Right lung (tissue), 5 donors: Measurements from ENCODE around the gene ITGA6. TPM values are rescaled to one million over a fixed set of nuclear protein-coding genes. Genes with fewer than 3 reads are reported as not detected.

Experiments
- DNase-seq, 2 donors: peaks; one replicate each; pipeline ENCODE4 v3.0.0-alpha.2; 2013
- polyA plus RNA-seq, 5 donors: library from polyadenylated mRNA; unstranded; fragments of 120-200 nt; gene quantifications; one replicate each; pipeline versions ENCODE4 v1.2.1 to v1.2.3, GENCODE V29; 2013; ENCODE audit warnings: inconsistent platforms in 1 of 5, low replicate concordance in 1 of 5; ENCODE audit not compliant: insufficient read length in 5 of 5, insufficient read depth in 1 of 5

Gene ITGA6
- polyA plus RNA-seq, 5 donors = 49.9 to 89.9 (median 75.9) TPM

DNA sequence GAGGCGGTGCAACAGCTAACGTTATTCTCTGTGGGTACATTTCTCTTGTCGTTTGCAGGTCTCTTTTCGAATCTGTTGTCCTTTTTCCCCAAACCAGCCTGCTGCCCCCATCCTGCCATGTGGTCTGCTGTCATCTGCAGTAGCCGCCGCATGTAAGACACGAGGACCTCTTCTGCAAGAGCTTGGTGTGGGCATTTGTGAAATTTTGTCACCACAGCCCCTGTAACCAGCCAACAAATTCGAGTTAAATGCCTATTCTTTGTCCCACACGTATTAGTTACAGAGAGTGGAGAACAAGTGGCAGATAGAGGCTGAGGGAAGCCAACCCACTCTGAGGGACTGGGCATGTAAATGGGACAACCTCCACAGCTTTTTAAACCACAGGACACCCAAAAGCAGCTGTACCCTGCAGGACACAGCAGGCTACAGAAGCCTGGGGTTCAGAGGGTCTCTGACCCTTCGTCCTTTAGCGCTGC, 35.0 kb downstream of the ITGA6 start:
- DNase-seq = no peak

DNA sequence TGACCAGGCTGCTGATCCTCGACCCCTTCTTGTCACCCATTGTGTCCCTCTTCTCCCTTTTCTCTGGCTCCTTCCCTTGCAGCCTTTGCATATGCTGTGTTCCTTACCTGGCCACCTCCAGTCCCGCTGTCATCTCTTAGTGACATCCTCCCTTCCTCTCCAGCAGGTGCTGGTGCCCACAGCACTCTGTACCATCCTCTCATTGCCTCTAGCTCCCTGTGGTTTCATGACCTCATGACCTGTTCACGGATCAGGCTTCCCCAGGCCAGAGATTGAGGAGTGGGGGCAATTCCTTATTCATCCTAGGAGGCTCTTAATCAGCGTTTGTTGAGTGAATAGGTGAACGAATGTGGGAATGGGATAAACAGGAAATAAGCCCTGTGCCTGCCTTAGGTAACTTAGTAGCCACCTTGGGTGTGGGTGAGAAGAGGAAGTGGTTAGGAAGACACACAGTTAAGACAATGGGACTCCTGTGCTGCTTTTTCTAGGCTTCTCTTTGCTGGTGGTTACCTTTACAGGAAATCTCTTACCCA, 35.5 kb downstream of the ITGA6 start:
- DNase-seq = no peak

DNA sequence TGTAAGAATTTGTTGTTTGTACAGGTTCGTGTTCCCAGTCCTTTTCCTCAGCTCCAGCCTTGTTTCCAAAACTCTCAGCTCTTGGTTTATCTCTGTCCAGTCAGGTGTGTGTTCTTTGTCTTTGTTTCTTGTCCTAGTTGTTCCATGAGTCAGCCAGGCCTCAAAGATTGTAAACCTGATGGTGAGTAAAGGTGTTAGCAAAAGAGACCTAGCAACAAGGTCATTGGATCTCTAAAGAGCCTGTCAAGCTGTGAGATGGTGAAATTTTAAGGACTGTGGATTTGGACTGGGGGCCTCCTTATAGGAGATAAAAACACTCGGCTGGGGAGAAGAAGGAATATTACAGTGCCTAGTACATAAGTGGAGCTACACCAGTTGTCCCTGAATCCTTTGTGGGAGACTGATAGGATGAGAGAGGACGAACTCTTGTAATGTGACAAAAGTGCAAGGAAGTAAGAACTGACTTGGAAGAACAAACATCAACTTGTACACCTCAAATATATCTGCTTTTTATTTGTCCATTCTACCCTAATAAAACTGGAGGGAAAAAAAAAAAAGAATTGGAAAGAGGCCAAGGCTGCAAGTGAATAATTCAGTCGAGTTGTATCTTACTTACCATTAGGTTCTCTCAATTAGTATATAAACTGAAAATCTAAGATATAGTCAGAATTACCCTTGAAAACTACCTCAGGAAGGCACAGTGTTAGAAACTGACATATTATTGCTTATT, 37.2 kb downstream of the ITGA6 start:
- no peak for DNase-seq

DNA sequence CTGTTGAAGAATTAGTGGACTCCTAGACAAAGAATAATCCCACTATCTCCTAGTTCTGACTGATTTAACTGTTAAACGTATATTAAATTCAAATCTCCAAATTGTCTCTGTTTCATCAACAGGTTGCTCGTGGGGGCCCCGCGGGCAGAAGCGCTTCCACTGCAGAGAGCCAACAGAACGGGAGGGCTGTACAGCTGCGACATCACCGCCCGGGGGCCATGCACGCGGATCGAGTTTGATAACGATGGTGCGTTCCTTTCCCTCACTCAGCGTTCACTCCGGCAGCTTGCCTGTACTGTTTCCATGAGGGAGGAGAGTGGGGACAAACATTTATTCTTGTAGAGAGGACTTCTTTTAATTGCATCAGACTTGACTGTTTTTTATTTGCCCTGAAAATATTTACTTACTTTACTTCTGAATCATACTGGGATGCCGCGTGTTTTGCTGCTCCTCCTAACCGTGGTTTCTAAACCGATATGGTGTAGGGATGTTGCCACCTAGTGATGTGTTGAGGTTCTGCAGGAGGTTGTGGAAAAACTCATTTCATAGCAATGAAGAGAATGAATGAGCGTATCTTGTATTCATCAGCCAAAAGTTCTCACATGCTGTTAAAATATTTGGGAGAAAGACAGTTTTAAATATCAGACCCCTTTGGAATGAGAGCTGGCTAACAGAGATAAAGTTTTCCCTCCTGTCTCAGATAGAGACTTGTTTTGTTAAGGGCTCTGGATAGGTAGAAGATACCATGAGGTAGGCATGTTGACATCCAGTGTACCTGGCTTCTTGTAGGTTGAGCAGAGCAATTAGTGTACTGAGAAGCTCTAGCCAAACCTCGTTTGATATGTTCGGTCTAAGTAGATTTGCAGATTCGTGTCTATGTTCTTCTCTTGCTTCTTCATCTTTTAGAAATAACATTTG, 38.3 kb downstream of the ITGA6 start:
- peak; percentile 63 to 71 for DNase-seq

DNA sequence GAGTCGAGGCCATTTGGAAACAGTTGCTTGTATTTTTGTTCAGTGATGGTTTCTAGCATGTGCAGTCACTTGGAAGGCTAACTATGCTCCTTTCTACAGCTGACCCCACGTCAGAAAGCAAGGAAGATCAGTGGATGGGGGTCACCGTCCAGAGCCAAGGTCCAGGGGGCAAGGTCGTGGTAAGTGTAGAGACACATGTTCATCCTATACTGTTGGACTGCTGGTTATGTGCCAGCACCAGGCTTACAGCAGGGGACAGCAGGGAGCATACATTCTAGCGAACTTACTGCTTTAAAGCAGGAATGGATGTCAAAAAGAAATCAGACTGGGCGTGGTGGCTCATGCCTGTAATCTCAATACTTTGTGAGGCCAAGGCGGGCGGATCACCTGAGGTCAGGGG, 40.0 kb downstream of the ITGA6 start:
- no peak for DNase-seq

DNA sequence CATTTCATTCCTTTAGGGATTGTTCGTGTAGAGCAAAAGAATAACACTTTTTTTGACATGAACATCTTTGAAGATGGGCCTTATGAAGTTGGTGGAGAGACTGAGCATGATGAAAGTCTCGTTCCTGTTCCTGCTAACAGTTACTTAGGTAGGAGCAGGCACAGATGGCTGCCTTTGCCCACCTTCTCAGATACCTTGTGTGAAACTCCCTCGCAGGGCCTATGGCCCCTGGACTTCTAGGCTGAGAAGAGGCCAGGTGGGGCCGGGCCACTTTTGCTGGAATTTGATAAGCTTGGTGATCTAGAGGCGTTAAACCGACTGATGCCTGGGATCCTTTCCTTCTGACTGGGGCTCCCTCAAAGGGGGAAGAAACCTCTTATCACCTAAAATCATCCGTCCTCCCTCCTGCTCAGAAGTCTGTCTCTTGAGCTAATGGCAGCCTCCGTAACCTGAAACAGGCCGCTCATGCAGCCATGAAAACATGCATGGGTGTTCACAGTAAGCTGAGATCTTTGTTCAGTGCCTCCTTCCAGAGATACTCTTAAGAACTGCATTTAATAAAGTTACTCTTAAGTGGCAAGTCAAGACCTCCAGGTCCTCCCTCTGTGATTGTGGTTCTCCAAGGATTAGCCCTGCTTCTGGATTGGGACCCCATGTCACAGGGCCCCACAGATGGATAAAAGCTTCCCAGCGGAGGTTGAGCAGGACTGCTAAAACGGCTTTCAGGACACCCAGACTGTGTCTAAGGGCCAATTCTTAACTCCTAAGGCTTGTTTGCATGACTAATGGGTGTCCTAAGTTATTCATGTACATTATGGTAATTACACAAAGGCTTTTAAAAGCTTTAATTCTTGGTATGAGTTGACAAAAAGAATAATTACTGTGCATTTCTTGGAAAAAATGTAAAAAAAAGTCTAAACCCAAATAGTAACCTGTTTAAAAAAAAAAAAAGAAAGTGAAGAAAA, 43.9 kb downstream of the ITGA6 start:
- no peak for DNase-seq

DNA sequence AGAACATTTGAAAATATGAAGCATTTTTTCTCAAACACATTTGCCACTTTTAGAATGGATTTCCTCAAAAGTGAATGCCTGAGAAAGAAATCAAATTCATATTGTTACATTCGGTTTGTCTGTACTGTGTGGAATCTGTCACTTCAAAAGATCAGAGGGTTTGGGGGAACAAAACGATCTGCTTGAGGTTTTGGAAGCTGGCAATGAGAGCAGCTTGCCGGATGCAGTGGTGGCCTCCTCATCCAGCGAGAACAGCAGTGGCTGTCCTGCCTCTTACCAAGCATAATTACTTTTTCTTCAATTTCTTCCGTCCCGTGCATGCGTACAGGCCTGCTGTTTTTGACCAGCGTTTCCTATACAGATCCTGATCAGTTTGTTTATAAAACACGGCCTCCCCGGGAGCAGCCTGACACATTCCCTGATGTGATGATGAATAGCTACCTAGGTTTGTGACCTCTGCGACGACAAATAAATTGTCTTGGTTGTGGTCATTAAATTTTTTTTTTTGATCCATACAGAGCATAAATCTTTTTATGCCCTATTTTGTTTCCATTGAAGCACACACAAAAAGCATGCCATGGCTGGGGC, 45.2 kb downstream of the ITGA6 start:
- DNase-seq = no peak

DNA sequence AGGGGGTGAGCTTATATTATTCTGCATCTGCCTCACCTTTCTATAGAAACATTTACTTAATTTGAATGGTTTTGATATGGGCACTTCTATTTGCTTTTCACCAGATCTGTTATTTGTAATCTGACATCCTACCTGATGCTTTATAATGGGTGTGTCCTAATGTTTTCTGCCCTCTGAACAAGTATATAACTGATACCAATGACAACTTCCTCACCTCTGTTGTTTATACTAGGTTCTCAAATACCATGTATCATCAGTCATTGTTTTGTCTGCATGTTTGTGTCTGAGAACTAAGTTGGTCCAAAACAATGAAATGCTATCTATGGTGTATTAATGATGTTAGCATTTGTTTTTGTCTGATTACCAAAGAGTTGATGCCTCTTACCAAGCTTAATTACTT, 45.8 kb downstream of the ITGA6 start:
- DNase-seq = no peak

DNA sequence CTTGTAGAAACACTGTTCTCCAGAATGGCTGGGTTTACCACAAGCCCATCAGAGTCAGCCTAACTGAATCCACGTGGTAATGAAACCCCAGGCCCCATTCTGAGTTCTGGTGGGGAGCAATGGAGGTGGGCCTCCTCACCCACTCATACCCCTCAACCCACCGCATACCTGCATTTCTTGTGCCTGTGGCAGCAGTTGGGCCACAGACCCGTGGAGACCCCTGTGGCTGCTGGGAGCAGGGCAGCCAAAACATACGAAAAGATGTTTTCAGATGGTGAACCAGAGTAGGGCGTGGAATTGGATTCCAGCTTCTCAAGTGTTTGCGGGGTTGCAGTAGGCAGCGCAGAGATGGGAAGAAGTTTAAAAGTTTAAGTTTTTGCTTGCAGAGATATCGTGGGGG, 51.0 kb downstream of the ITGA6 start:
- no peak for DNase-seq

DNA sequence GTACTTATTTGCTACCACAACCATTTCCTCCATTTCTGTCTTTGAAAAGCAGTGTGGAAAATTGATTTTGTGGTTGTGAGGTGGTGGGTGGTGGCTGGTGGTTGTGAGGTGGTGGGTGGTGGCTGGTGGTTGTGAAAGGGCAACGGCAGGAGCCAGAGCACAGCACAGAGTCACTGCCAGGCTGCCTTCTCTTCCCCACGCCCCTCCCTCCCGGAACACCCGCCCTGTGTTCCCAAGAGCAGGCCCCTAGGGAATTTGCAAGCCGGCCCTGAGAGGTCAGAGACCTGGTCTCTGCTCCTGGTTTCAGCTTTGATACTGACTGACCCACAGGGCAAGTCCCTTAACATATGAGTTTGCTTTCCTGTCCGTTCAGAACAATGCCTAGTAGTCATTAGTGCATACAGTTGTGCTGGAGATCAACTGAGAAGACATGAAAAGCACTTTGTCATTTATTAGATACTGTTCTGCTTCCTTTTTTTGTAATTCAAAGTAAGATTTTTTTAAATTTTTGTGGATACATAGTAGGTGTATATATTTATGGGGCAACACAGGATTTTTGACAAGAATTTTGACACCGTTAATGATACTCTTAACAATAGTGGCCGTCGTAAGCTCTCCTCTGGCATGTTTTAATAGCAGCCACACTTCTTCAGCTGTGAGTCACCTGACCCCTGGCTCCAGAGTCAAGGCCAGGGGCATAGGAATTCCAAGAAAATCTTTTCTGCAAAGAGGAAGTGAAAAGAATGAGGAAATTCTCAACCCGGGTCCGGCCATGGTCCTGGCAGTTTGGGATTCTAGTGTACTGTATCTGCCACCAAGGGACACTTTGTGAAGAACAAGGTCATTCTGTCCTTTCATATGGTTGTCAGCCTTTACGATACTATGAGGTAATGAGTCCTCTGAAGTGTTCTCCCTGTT, 53.2 kb downstream of the ITGA6 start:
- no peak for DNase-seq

DNA sequence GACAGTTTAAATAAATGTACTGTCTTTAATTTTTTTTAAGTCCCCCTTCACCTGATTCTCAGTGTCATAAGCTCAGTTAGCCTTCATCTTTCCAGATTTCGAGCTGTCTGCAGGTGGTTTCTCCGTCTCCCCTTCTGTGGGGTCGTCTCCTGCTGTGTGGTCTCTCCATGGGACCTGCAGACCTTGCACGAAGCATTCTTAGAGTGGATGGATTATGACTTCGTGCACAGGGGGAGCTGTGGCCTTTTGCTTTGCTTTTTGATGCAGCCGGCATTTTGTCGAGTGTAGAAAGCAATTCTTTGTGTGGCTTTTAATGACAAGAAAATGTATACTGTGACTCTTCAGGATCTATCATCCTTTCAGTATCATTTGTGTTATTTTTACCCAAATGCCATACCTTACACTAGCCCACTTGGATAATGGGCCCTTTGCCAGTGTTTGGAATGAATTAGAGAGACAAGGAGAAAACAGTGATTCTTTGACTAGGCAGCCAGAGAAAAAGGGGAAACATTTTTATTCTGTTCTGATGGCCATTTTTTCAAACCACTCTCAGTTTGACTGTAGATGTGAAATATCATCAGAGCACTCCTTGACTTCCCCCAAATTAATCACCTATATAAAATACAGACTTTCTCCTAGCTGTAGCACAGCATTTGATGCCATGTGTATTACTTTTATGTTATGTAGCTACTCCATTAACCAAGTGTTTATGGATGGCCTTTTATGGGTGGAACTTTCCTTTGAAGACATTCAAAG, 54.3 kb downstream of the ITGA6 start:
- no peak for DNase-seq

DNA sequence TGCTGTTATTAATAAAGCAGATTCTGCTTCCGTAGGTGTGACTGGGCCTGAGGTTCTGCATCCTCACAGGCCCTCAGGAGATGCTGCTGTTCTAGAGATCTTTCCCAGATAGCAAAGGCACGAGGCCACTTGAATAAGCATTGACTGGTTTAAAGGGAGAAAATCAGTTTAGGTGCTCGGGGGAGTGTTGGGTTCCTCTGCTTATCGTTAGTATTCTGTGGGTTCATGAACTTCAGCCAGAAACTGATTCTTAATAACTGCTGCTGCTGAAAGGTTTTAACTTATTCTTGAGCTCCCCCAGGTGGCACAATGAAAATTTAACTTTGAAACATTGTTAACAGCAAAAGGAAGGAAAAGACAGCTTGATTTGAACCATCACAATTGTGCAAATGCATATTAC, 56.9 kb downstream of the ITGA6 start:
- DNase-seq = no peak

DNA sequence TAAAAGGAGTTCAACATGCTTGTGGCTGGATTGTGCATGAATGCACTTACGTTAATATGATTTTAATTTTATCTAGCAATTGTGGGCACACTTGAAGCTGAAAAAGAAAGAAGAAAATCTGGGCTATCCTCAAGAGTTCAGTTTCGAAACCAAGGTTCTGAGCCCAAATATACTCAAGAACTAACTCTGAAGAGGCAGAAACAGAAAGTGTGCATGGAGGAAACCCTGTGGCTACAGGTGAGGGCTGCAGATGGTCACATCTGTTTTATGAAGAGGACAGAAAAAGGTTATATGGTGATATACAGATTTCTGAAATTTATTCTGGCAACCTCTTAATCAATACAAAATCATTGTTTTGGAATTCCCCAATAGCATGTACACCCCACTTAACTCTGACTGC, 57.3 kb downstream of the ITGA6 start:
- DNase-seq = no peak

DNA sequence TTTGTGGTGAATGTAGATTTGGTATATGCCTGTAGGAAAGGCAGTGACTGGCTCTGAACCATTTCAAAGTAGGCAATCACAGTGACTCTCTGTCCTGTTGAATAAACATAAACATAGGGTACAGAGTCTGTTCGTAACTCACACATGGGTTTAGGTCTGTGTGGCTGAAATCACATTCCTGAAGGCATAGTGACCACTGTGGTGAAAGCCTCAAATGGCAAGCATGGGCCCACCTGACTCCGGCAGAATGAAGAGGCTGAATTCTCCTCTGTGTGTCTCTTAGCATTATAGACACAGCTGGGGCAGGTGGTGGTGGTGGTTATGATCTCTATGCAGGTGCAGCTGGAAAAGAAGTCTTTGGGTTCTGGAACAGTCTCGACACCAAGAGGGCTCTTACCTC, 61.2 kb downstream of the ITGA6 start:
- no peak for DNase-seq

DNA sequence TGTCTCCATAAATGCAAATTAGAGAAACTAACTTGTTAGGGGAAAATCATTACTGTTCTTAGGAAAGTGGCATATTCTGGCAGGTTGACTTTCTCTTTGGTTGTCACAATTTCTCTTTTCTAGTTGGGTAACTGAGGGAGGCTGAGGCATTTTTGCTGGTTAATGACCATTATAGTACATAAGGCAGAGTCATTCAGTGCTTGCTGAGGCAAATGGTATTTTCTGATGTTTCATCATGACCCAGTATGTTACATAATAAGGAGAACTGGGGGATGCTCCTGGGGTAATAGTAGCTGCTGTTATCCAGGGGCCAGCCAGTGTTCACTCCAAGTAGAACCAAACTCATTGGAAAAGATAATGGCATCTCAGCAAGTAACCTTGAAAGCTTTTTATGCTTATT, 62.3 kb downstream of the ITGA6 start:
- no peak for DNase-seq

DNA sequence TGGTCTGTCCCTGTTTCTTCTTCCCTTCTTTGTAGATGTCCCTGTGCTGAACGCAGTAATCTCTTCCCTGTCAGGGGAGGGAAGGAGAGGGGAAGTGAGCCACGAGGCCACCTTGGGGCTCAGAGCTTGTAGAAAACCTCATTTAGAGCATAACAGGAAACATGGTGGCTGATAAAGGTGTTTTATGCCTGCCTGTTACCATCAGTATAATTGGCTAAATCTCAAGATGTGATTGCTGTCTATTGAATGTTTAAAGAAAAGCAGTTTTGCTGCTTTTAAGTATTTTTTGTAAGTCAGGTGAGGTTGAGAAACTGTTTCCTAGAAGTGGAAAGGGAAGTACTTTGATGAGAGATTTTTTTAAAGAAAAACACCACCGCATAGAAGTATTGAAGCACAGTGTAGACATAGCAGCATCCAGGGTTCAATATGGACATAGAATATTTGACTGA, 68.8 kb downstream of the ITGA6 start:
- DNase-seq = no peak

DNA sequence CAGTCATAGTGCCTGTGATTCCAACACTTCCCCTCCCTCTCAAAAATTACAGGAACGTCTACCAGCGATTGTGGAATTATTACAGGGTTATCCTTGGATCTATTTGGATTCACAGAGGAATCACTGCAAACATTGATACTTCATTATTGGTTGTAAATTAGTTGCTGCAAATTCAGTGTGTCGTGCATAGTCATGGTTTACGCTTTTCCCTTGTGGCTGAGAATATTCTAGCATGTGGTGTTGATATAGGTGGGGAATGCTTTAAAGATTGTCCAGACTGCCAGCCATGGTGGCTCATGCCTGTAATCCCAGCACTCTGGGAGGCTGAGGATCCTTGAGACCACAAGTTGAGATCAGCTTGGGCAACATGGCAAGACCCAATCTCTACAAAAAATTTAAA, 79.8 kb downstream of the ITGA6 start:
- no peak for DNase-seq

DNA sequence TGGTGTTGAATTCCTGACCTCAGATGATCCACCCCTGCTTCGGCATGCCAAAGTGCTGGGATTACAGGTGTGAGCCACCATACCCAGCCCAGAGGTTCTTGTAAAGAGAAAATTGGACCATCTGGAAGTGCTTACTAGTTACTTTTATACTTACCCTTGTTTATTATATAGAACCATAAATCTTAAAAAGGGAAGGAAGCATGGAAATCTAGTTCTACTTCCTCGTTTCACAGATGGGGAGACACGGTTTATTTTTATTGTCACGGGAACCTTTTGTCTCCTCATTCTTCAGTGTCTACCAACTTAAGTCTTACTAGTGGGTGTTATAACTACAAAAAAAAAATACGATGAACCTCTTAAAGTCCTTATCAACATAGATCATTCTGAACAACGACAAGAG, 82.7 kb downstream of the ITGA6 start:
- DNase-seq = no peak

DNA sequence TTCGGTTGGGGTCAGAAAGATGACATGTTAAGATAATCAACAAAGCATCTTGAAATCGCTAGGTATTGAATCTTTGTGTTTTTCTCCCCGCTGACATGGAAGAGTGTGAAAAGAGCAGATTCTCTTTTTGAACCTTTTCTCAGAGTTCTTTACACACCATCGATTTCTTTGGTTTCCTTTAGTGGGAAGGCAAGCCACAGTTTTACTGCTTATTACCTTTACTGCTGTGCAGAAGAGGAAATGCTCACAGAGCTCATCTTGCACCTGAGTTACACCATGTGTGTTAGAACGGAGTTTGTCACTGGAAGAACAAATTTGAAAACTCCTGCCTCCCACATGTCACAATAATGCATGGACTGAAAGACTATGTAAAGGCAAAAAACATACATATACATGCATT, 83.2 kb downstream of the ITGA6 start:
- DNase-seq = no peak
